Dedifferentiated amniotic fluid mesenchymal stem cell (primary cell): Measurements from ENCODE around the gene SRBD1.
A peak's percentile ranks its signal among the peaks of the same experiment; 100 is the strongest.
"Not testable (repeated sequence)": the region's sequence is repeated elsewhere in the genome, so short reads cannot be mapped to it uniquely, and the experiment has no call there.

ENCODE experiments used
- DNase-seq: peaks from one replicate; pipeline ENCODE4 v3.0.0-alpha.2; 2016; ENCODE audit errors: extremely low spot score

The SRBD1 gene

DNA sequence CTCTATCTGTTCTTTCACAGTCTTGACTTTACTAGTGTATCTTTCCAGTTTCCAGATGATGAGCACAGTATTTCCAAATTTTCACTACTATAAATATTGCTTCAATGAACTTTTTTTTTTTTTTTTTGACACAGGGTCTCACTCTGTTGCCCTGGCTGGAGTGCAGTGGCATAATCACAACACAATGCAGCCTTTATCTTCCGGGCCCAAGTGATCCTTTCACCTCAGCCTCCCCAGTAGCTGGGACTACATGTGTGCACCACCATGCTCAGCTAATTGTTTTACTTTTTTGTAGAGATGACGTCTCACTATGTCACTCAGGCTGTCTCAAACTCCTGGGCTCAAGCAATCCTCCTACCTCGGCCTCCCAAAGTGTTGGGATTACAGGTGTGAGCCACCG is 142.8 kb downstream of the SRBD1 start:
- DNase-seq: no peak

DNA sequence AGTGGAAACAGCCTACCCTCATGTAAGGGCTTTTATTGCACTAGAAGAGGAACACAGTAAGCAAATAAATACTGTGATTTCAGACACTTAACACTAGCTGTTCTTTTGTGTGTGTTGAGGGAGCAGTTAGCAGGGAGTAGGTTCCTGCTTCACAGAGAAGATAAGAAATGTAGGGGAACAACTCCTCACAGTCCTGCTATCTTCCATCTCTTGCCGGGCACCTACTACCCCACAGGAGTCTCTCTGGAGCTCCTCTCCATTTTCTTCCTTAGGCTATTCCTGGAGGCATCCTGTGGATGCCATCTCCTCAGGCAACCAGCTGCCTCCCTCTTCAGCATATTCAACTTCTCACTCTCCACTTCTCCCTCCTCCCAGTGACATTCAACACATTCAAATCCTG is 145.0 kb downstream of the SRBD1 start:
- DNase-seq: no peak

DNA sequence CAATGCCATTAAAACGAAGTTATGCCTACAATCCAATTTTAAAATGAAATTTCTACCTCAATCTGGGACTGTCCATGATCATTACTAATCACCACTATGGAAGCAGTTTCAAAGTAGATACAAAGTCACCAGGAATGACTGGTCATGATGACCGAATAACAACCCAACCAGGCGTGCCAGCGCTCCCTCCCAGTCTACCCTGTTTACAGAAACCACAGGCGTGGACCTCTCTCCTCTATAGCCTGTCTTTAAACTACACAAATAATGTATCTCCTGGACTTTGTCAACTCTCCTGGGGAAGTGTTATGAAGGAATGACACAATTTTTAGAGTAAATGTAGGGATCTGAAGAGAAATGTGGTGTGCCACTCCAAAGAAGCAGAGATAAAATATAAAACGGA is 150.2 kb downstream of the SRBD1 start:
- DNase-seq: no peak

DNA sequence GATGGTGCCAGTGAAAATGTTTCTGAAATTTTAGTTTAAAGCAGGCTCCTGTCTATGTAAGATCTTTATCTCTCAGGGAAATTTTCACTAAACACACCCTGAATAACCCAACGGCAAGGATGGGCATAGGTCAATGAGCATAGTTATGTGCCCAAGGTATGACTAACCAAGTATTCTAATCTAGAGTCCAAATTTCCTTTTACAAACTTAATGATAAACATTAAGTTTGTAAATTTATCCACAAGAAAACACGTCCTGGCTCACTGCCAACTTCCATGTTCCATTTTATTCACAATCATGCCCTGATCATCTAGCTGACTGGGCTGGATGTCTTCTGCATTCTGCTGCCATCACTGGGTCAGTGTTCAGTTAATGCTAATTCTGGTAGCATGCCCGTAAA is 151.2 kb downstream of the SRBD1 start:
- no peak for DNase-seq

DNA sequence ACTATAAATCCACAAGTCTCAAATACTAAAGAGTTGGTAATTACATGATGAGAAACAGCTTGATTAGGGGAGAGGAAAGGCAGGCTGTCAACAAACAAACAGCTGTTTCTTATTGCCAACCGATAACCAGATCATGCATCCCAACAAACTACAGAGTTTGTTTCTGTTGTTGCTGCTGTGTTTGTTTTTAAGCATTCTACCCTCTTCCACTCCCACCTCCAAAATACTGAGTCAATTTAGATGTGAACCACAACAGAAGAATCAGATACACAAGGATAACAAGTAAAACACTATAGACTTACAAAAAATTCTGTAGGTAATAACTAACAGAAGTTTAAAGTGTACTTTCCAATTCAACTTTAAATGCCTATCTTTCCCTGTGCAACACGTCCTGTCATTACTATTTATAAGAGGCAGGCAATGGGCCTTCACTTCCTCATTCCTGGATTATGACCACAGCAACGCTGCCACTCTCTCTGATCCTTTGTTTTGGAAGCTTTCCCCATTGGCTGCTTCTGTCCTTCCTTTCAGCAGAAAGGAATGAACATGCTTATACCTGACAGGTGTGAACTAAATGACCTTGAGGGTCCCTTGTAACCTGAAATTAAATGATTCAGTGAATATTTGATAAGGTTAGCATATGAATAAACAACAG is 152.0 kb downstream of the SRBD1 start:
- DNase-seq: peak; percentile 73

DNA sequence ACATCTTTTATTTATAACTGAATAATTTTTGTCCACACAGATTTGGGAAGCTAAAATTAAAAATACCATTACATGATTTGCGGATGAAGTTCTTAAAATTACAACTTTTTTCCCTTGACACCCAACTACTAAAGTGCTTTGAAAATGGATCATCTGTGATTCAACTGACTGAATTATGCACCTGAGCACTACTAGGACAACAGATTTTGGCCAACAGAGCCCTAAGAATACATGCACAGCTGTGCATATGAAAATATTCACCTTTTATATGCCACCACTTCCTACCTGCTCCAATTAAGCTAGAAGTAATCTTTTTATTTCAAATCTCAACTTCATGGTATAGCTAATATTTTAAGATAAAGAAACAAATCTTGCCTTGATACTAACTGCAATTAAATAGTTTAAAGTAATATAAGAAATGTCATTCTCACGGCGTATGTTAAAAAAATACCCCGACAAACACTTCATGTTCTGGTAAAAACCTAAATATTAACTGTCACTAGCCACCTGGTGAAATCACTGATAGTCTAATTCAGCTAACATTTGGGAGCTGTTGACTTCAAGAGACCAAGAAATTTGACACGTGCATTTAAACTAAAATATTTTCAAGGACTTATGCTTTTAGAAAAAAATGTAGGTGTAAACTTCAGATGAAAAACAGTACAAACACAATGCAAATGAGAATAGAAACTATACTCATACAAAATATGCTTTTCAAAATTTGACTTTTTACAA is 153.7 kb downstream of the SRBD1 start:
- DNase-seq: no peak

DNA sequence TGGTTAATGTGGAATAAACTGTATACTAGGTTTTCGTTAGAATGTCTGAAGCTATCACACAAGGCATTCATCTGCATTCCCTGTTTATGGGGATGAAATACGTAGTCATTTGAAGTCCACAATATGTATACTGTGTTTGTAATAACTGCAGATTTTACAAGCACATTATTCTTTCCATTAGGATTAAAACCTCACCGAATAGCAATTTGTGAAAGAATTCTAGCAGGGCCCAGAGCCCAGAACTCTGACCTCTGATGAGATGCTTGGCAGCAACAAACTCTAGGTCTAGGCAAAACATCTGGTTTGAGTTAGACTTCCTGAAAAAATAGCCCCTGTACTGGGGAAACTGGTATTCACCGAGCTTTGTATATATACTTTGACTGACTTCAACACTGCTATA is 158.2 kb downstream of the SRBD1 start:
- peak; percentile 83 for DNase-seq

DNA sequence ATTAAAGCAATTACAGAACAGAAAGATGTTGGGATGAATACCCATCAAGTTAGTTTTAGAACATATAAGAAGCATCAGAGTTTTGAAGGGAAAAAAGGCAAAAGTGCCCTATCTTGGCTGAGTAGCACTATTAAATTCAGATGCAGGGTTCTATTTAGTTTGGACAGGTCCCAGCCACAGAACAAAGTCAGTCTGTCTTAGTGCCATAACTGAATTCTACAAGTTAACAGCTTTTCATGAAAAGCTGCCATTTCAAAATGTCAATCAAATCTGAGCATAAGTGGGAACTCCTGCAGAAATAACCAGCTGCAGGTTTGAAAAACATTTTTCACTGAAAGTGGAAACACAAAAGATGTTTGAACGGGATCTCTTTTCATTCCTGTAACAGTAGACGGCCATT is 160.4 kb downstream of the SRBD1 start:
- DNase-seq: no peak

DNA sequence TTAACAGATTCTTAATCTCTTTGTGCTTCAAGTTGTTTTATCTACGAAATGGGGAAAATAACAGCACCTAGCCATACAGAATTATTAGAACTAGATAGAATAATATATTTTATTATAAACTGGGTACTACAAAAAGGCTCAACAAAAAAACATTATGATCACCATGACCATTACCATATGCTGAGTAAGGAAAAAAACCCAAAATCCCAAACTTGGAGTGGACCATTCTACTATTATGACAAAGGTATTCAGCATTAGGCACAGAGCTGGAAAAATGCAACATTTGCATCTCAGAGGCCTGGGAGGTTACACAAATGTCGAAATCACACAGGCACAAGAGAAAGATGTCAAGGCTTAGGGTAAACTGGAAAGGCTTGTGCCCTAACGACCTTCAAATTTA is 162.8 kb downstream of the SRBD1 start:
- DNase-seq: no peak

DNA sequence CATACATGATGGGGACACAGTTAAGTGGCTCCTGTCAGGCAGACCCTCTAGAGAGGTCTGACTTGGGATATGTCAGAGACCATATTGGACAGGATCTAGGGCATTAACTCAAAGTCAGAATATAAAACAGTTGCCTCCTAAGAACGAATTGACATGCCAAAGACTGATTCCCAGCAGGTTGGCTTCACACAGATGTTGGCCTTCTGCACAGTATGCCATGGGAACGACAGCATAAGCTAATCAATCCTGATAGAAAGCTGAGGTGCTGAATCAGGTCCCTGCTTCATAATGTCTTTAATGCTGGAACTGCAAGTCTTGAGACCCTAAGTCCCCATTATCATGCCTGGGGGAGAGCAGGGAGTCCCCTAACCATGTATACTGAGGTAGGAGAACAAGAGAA is 165.1 kb downstream of the SRBD1 start:
- no peak for DNase-seq

DNA sequence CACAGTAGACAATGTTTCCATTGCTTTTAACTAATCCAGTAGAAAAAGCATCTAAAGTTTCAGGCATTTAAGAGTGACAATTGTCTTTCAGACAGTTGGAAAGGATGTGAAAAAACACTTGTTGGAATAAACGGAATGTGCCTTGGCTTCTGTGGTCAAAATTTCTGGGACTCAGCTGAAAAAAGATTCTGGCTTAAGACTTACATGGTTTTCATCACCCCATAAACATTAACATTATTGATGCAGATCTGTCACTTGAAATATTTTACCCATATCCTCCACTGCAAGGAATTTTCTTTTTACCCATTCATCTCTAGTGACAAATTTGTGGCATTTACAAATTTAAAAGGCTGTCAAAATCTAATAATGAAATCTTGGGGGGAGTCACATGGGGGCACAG is 166.0 kb downstream of the SRBD1 start:
- DNase-seq: no peak

DNA sequence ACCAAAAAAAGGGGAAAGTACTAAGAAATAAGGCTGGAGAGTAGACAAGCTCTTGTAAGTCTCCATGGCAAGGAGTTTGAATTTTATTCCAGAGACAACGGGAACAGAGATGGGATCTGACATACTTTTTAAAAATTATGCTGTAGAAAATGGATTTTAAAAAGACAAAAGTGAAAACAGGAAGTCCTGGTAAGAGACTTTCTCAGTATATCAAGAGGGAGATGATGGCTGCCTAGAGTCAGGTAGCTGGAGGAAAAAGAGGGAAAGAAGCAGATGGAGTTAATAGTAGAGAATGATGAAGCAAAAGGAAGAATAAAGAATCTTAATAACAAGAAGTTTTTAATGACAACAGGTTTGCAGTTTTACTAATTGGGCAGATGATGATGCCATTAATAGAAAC is 168.1 kb downstream of the SRBD1 start:
- no peak for DNase-seq

DNA sequence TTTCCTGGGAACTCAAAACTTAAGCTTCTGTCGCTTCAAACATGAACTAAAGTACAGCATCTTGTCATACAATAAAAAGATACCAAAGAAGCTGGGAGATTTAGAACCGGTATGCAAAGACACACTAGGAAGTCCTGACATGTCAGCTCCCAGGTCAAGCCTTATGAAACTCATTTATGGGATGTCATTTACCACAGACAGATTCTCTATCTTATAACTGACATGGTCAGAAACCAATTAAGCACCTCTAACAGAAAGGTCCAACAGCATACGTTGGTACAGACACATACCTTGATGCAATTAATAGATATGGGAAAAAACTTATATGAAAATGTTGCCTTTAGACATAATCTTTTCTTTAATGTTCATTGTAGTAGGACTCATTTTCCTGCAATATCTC is 169.0 kb downstream of the SRBD1 start:
- DNase-seq: no peak

DNA sequence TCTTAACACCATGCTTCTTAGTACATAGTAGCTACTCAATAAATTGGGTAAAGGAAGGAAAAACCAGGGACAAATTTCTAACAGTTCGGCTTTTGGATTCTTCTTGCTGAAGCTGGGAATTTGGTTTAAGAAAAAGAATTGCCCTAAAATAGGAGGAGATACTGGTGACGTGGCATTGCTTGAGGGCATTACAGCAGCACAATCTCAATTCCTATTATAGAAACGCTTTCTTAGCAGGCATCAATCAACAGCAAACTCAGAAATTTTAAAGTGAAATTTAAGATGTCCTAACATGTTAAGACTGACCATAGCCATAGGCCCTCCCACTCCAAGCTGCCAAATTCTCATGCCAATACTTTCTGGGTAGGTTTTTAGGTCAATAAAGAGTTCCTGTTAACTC is 169.5 kb downstream of the SRBD1 start:
- no peak for DNase-seq

DNA sequence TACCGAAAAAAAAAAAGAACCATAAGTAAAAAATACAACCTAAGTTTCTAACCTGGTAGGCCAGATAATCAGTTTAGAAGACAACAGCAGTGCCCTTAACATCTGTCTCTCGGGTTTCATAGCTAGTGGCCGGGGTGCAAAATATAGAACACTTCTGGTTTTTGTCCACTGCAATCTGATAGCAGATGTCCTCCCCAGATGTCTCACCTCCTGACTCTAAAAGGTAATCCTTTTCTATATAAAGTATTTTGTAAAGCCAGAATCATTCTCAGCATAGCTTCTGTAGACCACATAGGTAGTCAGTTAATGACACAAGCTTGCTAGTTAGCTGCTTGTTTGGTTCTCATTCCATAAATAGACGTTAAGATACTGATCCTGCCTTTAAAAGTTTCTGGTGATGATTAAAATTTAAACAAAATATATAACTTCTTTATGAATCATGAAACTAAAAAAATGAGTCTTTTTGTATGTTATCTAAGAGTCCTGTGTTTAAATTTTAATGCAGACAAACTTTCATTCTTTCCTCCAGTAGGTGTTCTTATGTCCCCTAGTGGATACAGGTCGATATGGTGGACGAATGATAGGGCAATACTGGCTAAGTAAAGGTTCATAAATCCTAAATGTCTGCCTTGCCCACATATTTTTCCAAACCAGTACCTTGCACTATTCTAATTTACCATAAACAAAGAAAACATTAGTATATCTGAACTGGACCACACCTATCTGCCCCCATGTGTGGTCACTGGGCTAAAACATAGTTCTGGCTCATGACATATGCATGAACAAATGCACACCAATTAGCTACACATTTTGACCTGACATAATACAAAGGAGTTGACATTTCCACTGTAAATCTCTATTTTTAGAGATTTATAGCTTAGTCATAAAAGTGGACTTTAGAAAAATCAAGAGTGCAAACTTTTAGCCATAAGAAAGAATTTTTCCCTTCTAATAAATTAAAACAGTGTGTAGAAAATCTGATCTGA is 171.0 kb downstream of the SRBD1 start:
- no peak for DNase-seq

DNA sequence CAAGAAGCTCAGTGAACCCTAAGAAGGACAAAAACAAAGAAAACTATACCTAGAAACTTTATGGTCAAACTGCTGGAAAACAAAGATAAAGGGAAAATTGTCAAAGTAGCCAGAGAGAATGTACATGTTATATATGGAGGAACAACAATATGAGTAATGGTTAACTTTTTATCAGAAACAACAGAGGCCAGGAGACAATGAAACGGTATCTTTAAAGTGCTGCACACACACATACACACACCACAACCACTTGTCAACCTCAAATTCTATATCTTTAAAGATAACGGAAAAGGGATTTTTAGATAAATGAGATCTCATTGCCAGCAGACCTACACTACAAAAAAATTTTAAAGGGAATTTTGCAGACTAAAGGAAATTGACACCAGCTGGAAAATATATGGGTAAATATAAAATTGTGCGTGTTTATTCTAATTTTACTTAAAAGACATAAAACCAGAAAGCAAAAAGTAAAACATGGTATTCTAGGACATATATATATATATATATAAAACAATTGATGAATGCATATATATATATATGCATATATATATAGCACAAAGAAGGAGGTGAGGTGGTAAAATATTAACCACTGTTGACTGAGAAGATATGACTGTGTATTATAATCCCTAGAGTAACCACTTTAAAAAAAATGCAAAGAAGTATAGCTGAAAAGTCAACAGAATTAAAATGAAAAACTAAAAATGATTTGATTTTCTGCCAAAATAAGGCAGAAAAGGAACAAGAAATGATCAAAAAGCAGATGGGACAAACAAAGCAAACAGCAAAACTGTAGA is 172.0 kb downstream of the SRBD1 start:
- no peak for DNase-seq

DNA sequence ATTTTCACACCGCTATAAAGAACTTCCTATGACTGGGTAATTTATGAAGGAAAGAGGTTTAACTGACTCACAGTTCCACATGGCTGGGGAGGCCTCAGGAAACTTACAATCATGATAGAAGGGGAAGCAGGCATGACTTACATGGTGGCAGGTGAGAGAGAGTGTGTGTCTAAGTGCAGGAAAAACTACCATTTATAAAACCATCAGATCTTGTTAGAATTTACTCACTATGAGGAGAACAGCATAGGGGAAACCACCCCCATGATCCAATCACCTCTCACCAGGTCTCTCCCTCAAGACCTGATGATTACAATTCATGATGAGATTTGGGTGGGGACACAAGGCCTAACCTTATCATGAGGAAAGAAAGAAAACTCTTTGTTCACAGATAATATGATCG is 174.6 kb downstream of the SRBD1 start:
- DNase-seq: no peak

DNA sequence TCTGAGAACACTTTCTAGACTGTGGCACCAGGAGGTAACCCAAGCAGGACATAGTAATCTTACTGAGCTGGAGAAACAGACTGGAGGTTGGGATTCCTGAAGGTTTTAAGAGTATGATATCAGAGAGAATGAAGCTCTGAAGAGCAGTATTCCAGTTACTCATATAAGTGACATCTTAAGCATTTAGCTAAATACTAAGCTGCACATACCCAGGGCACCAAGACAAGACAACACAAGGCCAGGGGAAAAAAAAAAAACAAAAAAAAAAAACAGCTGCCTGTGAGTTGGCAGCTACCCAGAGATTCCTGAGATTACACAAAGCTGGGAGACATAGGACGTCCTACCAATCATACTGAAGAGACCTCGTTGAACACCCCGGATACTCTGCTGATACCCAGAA is 175.8 kb downstream of the SRBD1 start:
- DNase-seq: peak; percentile 66

DNA sequence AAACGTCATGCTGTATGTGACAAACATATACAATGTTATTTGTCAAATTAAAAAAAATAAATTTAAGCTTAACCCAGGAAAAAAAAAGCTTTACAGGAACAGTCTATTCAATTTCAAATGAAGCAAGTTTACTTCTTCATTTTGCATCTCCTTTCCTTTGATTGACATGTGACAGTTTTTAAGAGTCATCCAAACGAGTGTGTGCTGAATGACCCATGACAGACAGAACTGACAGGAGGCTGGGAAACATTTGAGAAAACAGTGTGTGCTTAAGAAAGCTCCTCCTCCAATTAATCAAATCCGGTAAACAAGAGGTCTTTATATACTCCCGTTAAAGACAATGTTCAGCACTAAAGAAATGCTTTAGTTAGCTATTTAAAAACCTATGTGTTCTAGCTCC is 177.7 kb downstream of the SRBD1 start:
- no peak for DNase-seq

DNA sequence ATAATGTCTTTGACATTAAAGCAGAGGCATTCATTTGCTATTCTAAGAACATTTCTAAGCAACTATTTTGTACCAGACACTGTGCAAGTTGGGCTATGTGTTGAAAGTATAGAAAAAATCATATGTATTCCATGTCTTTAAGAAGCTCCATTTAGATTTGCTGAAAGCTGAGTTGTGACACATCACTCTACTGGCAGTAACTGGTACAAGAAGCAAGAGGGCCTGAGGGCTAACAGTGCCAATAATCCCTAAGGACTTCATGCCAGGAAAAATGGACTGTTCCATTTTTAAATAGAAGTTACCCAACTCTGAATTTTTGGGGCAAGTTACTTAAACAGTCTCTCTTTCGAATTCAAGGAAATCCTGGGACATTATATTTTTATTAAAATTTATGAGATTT is 178.7 kb downstream of the SRBD1 start:
- DNase-seq: peak; percentile 52

DNA sequence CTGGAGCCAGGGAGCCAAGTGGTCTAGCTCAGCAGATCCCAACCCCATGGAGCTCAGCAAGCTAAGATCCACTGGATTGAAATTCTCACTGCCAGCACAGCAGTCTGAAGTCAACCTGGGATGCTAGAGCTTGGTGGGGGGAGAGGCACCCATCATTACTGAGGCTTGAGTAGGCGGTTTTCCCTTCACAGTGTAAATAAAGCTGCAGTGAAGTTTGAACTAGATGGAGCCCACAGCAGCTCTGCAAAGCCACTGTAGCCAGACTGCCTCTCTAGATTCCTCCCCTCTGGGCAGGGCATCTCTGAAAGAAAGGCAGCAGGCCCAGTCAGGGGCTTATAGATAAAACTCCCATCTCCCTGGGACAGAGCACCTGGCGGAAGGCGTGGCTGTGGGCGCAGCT is 185.0 kb downstream of the SRBD1 start:
- DNase-seq: not testable (repeated sequence)

DNA sequence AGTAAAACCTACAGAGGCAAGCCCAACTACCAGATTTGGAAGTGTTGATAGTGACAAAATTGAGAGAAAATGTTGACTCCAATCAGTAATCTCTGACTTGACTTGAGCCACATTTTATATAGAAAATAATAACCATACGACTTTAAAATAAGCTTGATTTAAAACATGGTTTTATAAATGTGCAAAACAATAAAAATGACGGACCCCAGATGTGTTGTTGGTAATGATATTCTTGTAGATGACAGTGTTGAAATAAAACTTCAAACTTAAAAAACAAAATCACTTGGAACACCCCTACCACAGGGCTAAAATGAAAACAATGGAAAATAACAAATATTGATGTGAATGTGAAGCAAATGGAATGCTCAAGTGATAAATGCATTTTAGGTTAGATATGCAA is 188.1 kb downstream of the SRBD1 start:
- DNase-seq: no peak
